ENCODE data around the gene FOSB. TPM values are rescaled to one million over a fixed set of nuclear protein-coding genes. Genes with fewer than 3 reads are reported as not detected.

The FOSB gene
- total and polyA plus RNA-seq, 9 of the 15 experiments (the other 6 are each of a cell fraction or from before 2014, with no cell fraction given), result 0.11 to 2.7 (median 0.73) TPM

DNA sequence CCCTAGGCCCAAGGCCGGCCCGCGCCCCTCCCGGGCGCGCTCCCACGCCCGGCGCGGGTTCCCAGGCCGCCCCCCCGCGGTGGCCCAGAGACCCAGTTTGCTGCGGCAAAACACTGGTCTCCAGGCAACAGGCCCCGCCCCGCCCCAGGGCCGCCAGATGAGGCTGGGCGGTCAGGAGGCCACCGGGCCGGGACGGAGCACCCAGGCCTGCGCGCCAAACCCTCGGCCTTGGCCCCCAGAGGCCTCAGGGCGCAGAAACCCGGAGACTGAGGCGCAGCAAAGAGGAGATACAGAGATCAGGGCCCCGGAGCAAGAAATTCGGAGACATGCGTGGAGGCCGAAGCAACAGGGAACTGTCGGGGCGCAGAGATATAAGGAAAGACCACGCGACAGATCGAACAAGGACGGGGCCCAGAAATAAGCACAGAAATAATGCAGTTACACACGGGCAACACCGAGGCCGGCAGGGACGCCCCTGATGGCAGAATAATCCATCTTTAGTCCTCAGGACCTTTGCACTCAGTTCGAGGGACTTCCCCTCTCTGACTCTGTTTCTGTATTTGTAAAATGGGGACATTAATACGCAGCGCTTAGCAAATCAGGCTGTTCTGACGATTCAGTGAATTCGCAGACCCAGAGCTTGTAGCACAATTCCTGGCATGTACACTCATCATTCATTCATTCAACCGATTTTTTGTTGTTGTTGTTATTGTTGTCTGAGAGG is 23.3 kb upstream of the FOSB start (continued):
- TF ChIP-seq, protein P1, sequence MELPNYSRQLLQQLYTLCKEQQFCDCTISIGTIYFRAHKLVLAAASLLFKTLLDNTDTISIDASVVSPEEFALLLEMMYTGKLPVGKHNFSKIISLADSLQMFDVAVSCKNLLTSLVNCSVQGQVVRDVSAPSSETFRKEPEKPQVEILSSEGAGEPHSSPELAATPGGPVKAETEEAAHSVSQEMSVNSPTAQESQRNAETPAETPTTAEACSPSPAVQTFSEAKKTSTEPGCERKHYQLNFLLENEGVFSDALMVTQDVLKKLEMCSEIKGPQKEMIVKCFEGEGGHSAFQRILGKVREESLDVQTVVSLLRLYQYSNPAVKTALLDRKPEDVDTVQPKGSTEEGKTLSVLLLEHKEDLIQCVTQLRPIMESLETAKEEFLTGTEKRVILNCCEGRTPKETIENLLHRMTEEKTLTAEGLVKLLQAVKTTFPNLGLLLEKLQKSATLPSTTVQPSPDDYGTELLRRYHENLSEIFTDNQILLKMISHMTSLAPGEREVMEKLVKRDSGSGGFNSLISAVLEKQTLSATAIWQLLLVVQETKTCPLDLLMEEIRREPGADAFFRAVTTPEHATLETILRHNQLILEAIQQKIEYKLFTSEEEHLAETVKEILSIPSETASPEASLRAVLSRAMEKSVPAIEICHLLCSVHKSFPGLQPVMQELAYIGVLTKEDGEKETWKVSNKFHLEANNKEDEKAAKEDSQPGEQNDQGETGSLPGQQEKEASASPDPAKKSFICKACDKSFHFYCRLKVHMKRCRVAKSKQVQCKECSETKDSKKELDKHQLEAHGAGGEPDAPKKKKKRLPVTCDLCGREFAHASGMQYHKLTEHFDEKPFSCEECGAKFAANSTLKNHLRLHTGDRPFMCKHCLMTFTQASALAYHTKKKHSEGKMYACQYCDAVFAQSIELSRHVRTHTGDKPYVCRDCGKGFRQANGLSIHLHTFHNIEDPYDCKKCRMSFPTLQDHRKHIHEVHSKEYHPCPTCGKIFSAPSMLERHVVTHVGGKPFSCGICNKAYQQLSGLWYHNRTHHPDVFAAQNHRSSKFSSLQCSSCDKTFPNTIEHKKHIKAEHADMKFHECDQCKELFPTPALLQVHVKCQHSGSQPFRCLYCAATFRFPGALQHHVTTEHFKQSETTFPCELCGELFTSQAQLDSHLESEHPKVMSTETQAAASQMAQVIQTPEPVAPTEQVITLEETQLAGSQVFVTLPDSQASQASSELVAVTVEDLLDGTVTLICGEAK (IDR thresholded peaks at IDR 0.05), result peak; percentile 57
- TF ChIP-seq, protein P1 (CRISPR knock-in tag; IDR thresholded peaks at IDR 0.05), result no peak
- TF ChIP-seq ETV6 (IDR thresholded peaks at IDR 0.05; ENCODE audit: borderline replicate concordance in 1 of 2, low read depth in 2 of 2, low read length in 1 of 2), result 0 out of 4 replicates have a peak, but pooled peaks of 1 of the 2 experiments have one; percentile 45
- no peak for TF ChIP-seq ETV6 (CRISPR knock-in tag; IDR thresholded peaks at IDR 0.05; ENCODE audit: borderline replicate concordance)
- peak; percentile 54 for TF ChIP-seq RBBP5 (IDR thresholded peaks at IDR 0.05; ENCODE audit: borderline replicate concordance, insufficient read depth, low read length, poor library complexity, severe bottlenecking)
- peak; percentile 15 to 84; a peak in 2 of 4 replicates for TF ChIP-seq MAZ (CRISPR knock-in tag; conservative IDR thresholded peaks at IDR 0.05 in 1 of 2, IDR thresholded peaks at IDR 0.05 in 1 of 2)
- TF ChIP-seq, protein P2, sequence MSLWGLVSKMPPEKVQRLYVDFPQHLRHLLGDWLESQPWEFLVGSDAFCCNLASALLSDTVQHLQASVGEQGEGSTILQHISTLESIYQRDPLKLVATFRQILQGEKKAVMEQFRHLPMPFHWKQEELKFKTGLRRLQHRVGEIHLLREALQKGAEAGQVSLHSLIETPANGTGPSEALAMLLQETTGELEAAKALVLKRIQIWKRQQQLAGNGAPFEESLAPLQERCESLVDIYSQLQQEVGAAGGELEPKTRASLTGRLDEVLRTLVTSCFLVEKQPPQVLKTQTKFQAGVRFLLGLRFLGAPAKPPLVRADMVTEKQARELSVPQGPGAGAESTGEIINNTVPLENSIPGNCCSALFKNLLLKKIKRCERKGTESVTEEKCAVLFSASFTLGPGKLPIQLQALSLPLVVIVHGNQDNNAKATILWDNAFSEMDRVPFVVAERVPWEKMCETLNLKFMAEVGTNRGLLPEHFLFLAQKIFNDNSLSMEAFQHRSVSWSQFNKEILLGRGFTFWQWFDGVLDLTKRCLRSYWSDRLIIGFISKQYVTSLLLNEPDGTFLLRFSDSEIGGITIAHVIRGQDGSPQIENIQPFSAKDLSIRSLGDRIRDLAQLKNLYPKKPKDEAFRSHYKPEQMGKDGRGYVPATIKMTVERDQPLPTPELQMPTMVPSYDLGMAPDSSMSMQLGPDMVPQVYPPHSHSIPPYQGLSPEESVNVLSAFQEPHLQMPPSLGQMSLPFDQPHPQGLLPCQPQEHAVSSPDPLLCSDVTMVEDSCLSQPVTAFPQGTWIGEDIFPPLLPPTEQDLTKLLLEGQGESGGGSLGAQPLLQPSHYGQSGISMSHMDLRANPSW (CRISPR knock-in tag; IDR thresholded peaks at IDR 0.05), result peak; percentile 71; the same call in 1 of the 2 replicates
- TF ChIP-seq CBX3 (IDR thresholded peaks at IDR 0.05; ENCODE audit: borderline replicate concordance in 1 of 2, low read length in 2 of 2), result no peak
- no peak for TF ChIP-seq PCBP2 (IDR thresholded peaks at IDR 0.05; ENCODE audit: low read depth, low read length, poor library complexity, severe bottlenecking)
- no peak for TF ChIP-seq KLF16 (IDR thresholded peaks at IDR 0.05)
- no peak for TF ChIP-seq PRPF4 (IDR thresholded peaks at IDR 0.05; ENCODE audit: insufficient read depth, low read depth, low read length, poor library complexity, severe bottlenecking)
- TF ChIP-seq CREM (IDR thresholded peaks at IDR 0.05; ENCODE audit: low read depth), result no peak
- peak; percentile 76 for TF ChIP-seq L3MBTL2 (IDR thresholded peaks at IDR 0.05)
